NCI-H1092 treated with DMSO at 0.1 percent for 48 hours (cell line): ENCODE results near the gene NUP210L.
"Not testable (repeated sequence)": the region's sequence is repeated elsewhere in the genome, so short reads cannot be mapped to it uniquely, and the experiment has no call there.

Source experiments
- DNase-seq: peaks from one replicate; lab custom pipeline; 2025; lab: John Stamatoyannopoulos, UW

Gene NUP210L

GRCh38 chr1:153991806-153992205 is 163.1 kb downstream of the NUP210L start:
- DNase-seq = no peak

GRCh38 chr1:153991151-153991630 is 163.7 kb downstream of the NUP210L start:
- no peak for DNase-seq

GRCh38 chr1:153990468-153991150 is 164.3 kb downstream of the NUP210L start, which contains the start of gene RPS27:
Gene RPS27 (plus strand): TSS chr1:153990762. CDS start chr1:153990797, 35 bp downstream.
- DNase-seq = peak; percentile 99

- DNase-seq = no peak
Observed at GRCh38 chr1:153987621-153988020, 167.3 kb downstream of the NUP210L start.

- DNase-seq = peak; percentile 70
Observed at GRCh38 chr1:153985941-153986761, 168.7 kb downstream of the NUP210L start, which contains the start of gene RAB13. Gene RAB13 (minus strand): TSS chr1:153986339. CDS start chr1:153986236, 103 bp downstream.

GRCh38 chr1:153985341-153985912 is 169.4 kb downstream of the NUP210L start:
- DNase-seq = no peak

GRCh38 chr1:153984123-153984894 is 170.6 kb downstream of the NUP210L start:
- DNase-seq = no peak

- DNase-seq = not testable (repeated sequence)
Observed at GRCh38 chr1:153981735-153982134, 173.1 kb downstream of the NUP210L start.

GRCh38 chr1:153979091-153979490 is 175.8 kb downstream of the NUP210L start:
- not testable (repeated sequence) for DNase-seq

- DNase-seq = no peak
Observed at GRCh38 chr1:153978274-153978909, 176.5 kb downstream of the NUP210L start.

GRCh38 chr1:153977250-153978240 is 177.3 kb downstream of the NUP210L start, which contains the start of gene JTB:
Gene JTB (minus strand): TSS chr1:153977674. CDS start chr1:153977252, 422 bp downstream.
- DNase-seq = peak; percentile 87

- DNase-seq = no peak
Observed at GRCh38 chr1:153976819-153977249, 178.0 kb downstream of the NUP210L start.

GRCh38 chr1:153973525-153973924 is 181.3 kb downstream of the NUP210L start:
- DNase-seq = no peak

GRCh38 chr1:153973071-153973470 is 181.8 kb downstream of the NUP210L start:
- no peak for DNase-seq

- DNase-seq = no peak
Observed at GRCh38 chr1:153970346-153970745, 184.5 kb downstream of the NUP210L start.

GRCh38 chr1:153968972-153969371 is 185.9 kb downstream of the NUP210L start:
- DNase-seq = no peak

- peak; percentile 55 for DNase-seq
Observed at GRCh38 chr1:153968408-153968807, 186.5 kb downstream of the NUP210L start.

GRCh38 chr1:153968000-153968363 is 186.9 kb downstream of the NUP210L start:
- DNase-seq = no peak

GRCh38 chr1:153967107-153967999 is 187.5 kb downstream of the NUP210L start, which contains the start of gene CREB3L4:
Gene CREB3L4 (plus strand): TSS chr1:153967902. CDS start chr1:153968526, 624 bp downstream.
- peak; percentile 100 for DNase-seq
